Measurements from ENCODE around the gene C5. TPM values are rescaled to one million over a fixed set of nuclear protein-coding genes. Genes with fewer than 3 reads are reported as not detected.

C5 gene
- total RNA-seq, 1 experiment from 2014 or later = 0.66 TPM

DNA sequence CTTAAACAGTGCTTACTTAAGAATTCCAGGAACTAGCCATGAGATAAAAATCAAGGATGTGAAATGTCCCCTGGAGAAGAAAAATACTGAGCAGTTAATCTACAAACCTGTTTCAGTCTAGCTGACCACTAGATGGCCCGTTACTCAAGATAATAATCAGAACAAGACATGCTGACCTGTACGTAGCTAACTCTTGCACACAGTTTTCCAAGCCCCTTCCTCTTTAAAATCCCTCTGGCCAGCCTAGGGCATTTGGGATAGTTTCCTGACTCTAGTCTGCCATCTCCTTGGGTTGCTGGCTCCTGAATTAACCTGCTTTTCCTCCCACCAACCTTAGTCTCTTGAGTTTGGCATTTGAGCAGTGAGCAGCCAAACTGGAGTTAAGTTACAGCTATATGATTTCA is 64.3 kb downstream of the C5 start:
- Histone ChIP-seq H4K20me1 (ENCODE audit: insufficient read depth) (no peaks in the 10 kb centered on the region), H3K9ac (ENCODE audit: low read length) (no peak overlapping the region), H3K4me3 (replicated peaks in 1 of 2; ENCODE audit: low read depth in 1 of 2, low read length in 2 of 2) (no peak overlapping the region), H3K4me1 (ENCODE audit: control insufficient read depth in 1 of 2, insufficient read depth in 2 of 2, low read length in 2 of 2) (no peaks in the 10 kb centered on the region), H3K79me2 (ENCODE audit: insufficient read depth, low read length) (no peaks in the 10 kb centered on the region), H3K27me3 (ENCODE audit: insufficient read depth, low read length) (no peaks in the 10 kb centered on the region), H3K36me3 (ENCODE audit: control insufficient read depth in 1 of 2, insufficient read depth in 2 of 2, low read length in 2 of 2) (no peaks in the 10 kb centered on the region), H3K9me3 (ENCODE audit: control insufficient read depth in 1 of 2, insufficient read depth in 1 of 2, low read depth in 1 of 2, low read length in 2 of 2) (no peaks in the 10 kb centered on the region), H2AFZ (ENCODE audit: low read depth, low read length, poor library complexity, severe bottlenecking) (peak overlapping the region; percentile 89), H3K4me2 (ENCODE audit: low read length) (peak overlapping the region; percentile 41), H3K27ac (ENCODE audit: low read depth, low read length) (no peak overlapping the region), H3K9me2 (ENCODE audit: insufficient read depth) (no peaks in the 10 kb centered on the region)
- TF ChIP-seq SIN3A (IDR thresholded peaks at IDR 0.05; ENCODE audit: low read depth) (no peak), RAD21 (IDR thresholded peaks at IDR 0.05; ENCODE audit: low read depth) (peak; percentile 83)
- TF ChIP-seq, protein P1, sequence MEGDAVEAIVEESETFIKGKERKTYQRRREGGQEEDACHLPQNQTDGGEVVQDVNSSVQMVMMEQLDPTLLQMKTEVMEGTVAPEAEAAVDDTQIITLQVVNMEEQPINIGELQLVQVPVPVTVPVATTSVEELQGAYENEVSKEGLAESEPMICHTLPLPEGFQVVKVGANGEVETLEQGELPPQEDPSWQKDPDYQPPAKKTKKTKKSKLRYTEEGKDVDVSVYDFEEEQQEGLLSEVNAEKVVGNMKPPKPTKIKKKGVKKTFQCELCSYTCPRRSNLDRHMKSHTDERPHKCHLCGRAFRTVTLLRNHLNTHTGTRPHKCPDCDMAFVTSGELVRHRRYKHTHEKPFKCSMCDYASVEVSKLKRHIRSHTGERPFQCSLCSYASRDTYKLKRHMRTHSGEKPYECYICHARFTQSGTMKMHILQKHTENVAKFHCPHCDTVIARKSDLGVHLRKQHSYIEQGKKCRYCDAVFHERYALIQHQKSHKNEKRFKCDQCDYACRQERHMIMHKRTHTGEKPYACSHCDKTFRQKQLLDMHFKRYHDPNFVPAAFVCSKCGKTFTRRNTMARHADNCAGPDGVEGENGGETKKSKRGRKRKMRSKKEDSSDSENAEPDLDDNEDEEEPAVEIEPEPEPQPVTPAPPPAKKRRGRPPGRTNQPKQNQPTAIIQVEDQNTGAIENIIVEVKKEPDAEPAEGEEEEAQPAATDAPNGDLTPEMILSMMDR (IDR thresholded peaks at IDR 0.05 in 2 of 3, conservative IDR thresholded peaks at IDR 0.05 in 1 of 3; ENCODE audit: borderline replicate concordance in 1 of 3, insufficient read depth in 1 of 3, low read depth in 2 of 3, low read length in 2 of 3) = peak; percentile 62 to 72 (median 69)
- TF ChIP-seq, protein P2, sequence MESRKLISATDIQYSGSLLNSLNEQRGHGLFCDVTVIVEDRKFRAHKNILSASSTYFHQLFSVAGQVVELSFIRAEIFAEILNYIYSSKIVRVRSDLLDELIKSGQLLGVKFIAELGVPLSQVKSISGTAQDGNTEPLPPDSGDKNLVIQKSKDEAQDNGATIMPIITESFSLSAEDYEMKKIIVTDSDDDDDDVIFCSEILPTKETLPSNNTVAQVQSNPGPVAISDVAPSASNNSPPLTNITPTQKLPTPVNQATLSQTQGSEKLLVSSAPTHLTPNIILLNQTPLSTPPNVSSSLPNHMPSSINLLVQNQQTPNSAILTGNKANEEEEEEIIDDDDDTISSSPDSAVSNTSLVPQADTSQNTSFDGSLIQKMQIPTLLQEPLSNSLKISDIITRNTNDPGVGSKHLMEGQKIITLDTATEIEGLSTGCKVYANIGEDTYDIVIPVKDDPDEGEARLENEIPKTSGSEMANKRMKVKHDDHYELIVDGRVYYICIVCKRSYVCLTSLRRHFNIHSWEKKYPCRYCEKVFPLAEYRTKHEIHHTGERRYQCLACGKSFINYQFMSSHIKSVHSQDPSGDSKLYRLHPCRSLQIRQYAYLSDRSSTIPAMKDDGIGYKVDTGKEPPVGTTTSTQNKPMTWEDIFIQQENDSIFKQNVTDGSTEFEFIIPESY (IDR thresholded peaks at IDR 0.05; ENCODE audit: extremely low read depth, insufficient replicate concordance, low read length) = no peak
- ChIA-PET RAD21 (ENCODE audit: low non-redundant PET in 1 of 2, low total read pairs in 2 of 2, uncharacterized antibody in 2 of 2, unreplicated experiment in 2 of 2) (interaction anchor here (1.0 to 1.3 kb wide), 2 partner anchors 74 kb away, joined by 7 to 8 read pairs; no protein-coding TSS in a partner anchor), POLR2A (no interaction called here), CTCF (interaction anchor here (0.7 to 3.4 kb wide), 16 partner anchors 9 to 454 kb away, joined by 3 to 65 read pairs (median 4); no protein-coding TSS in a partner anchor)
- ATAC-seq (peak; percentile 78), DNase-seq (ENCODE audit: low read depth, low spot score) (peak; percentile 50)
- intact Hi-C loops (cut with micrococcal nuclease) = loop anchor here (1.0 to 10.0 kb wide), 3 partner anchors 74 to 299 kb away; no protein-coding TSS in a partner anchor
- BruUV-seq (replicated peaks) = no TSS peak

Data from HCT116 (cell line).